ENCODE data around the gene SIDT2. TPM values are rescaled to one million over a fixed set of nuclear protein-coding genes. Genes with fewer than 3 reads are reported as not detected.
A peak's percentile ranks its signal among the peaks of the same experiment; 100 is the strongest.

The SIDT2 gene
- total RNA-seq, 2 experiments from 2014 or later, result 18.3 to 37.7 TPM

GRCh38 chr11:117189941-117190544 is 11.5 kb downstream of the SIDT2 start:
- POLR2A ChIA-PET, result no interaction called here
- Histone ChIP-seq H3K9me2 (ENCODE audit: insufficient read depth, low read length) (no peaks in the 10 kb centered on the region), H3K4me1 (ENCODE audit: insufficient read depth, low read length, poor library complexity, severe bottlenecking) (peaks cover 37% of the 10 kb centered on the region), H2AFZ (ENCODE audit: low read length) (peak overlapping the region; percentile 54; the same call in 1 of the 2 replicates), H3K4me3 (ENCODE audit: low read depth, low read length, poor library complexity, severe bottlenecking) (peak overlapping the region; percentile 7), H3K79me2 (ENCODE audit: insufficient read depth, low read depth, low read length) (no peaks in the 10 kb centered on the region), H3K27ac (ENCODE audit: low read depth, low read length, poor library complexity, severe bottlenecking) (peak overlapping the region; percentile 44), H3K4me2 (ENCODE audit: low read length) (peak overlapping the region; percentile 56), H4K20me1 (ENCODE audit: insufficient read depth, low read length) (no peaks in the 10 kb centered on the region), H3K9me3 (ENCODE audit: low read length) (no peaks in the 10 kb centered on the region), H3K36me3 (ENCODE audit: insufficient read depth, low read length) (peaks cover 35% of the 10 kb centered on the region; the same call in 1 of the 2 replicates)
- TF ChIP-seq CTCF (conservative IDR thresholded peaks at IDR 0.05; ENCODE audit: low read length) (no peak), EZH2phosphoT487 (IDR thresholded peaks at IDR 0.05; ENCODE audit: borderline replicate concordance, low read depth, low read length) (no peak)
- CTCF ChIA-PET (ENCODE audit: unreplicated experiment), result no interaction called here
- no TSS peak for BruUV-seq (replicated peaks)
- intact Hi-C loops (cut with micrococcal nuclease; ENCODE audit: unreplicated experiment), result no loop called here
- DNase-seq (ENCODE audit: low spot score), result peak; percentile 23

DNA sequence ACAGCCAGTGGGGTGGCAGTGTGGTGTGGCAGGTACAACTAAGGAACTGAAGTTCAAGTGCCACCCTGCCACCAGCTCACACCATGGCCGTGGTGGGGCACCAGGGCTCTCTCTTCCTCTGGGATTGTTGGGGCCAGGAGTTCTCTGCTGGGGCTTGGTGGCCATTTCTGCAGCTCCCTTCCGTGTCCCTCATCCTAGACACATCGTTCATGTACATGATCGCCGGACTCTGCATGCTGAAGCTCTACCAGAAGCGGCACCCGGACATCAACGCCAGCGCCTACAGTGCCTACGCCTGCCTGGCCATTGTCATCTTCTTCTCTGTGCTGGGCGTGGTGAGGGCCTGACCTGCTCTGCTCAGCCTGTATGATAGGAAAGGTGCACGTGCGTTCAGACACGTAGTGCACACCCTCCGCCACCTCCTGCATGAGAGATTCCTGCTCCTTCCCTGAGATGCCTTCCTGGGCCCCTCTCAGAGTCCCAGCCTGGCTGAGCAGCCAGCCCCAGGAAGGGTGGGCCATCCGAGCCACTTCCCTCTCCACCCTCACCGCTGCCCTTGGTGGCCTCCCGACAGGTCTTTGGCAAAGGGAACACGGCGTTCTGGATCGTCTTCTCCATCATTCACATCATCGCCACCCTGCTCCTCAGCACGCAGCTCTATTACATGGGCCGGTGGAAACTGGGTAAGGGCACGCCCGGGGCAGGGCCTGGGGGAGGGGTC is 13.3 kb downstream of the SIDT2 start:
- H3K4me1 ChIP-seq (ENCODE audit: insufficient read depth, low read length, poor library complexity, severe bottlenecking), result peaks cover 20% of the 10 kb centered on the region
- CTCF ChIA-PET (ENCODE audit: unreplicated experiment), result no interaction called here

More for the DNA sequence above, 13.3 kb downstream of the SIDT2 start:
- POLR2A ChIA-PET, result interaction anchor here (0.6 to 1.2 kb wide), 2 partner anchors 12 to 43 kb away, joined by 4 to 5 read pairs; no protein-coding TSS in a partner anchor
- H3K79me2 ChIP-seq (ENCODE audit: insufficient read depth, low read depth, low read length), result no peaks in the 10 kb centered on the region
- no peaks in the 10 kb centered on the region for H3K9me2 ChIP-seq (ENCODE audit: insufficient read depth, low read length)
- H3K9me3 ChIP-seq (ENCODE audit: low read length), result no peaks in the 10 kb centered on the region
- no peak overlapping the region for H2AFZ ChIP-seq (ENCODE audit: low read length)
- no peak overlapping the region for H3K4me2 ChIP-seq (ENCODE audit: low read length)
- H4K20me1 ChIP-seq (ENCODE audit: insufficient read depth, low read length), result no peaks in the 10 kb centered on the region
- H3K27ac ChIP-seq (ENCODE audit: low read depth, low read length, poor library complexity, severe bottlenecking), result no peak overlapping the region
- H3K4me3 ChIP-seq (ENCODE audit: low read depth, low read length, poor library complexity, severe bottlenecking), result no peak overlapping the region
- intact Hi-C loops (cut with micrococcal nuclease; ENCODE audit: unreplicated experiment), result no loop called here
- no peak for TF ChIP-seq EZH2phosphoT487 (IDR thresholded peaks at IDR 0.05; ENCODE audit: borderline replicate concordance, low read depth, low read length)
- no peak for TF ChIP-seq CTCF (conservative IDR thresholded peaks at IDR 0.05; ENCODE audit: low read length)
- H3K36me3 ChIP-seq (ENCODE audit: insufficient read depth, low read length), result peaks cover 35% of the 10 kb centered on the region; the same call in 1 of the 2 replicates
- no peak for DNase-seq (ENCODE audit: low spot score)
- no TSS peak for BruUV-seq (replicated peaks)

Measured in OCI-LY7 (cell line).